GM03348 (cell line): ENCODE measurements around the gene CORO6.

ENCODE experiments used
- DNase-seq: peaks from one replicate; pipeline ENCODE4 v3.0.0; 2012; ENCODE audit warnings: low spot score

Gene CORO6

DNA sequence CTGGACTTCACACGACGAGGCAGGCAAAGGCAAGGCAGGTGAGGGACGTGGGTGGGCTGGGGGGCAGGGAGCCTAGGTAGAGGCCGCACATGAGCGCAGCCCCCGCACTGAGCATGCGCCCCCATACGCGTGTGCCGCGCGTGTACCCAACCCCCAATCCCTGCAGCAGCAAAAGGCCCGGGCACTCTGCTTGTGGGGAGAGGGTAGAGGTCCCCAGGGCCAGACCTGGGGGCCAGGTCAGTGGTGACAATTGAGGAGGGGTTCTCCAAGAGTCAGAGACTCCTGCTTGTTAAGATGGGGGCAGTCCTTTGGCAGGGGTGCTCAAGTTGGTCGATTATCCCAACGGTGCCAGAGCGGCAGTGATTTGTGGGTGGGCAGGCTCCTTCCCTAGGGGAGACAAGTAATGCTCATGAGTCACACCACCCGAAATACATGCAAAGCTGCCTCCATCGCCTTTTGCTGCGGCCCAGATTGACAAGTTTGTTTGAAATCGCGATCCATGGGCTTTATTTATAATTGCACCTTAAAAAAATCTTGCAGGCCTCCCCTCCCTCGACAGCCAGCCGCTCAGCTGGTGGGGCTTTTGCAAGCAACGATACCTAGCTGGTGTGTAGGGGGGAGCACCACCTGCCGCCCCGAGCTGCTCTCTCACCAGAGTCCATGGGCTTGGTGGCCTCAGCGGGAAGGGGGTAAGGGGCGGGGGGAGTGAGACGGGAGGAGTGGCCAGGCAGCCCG lies 32.1 kb downstream of the CORO6 start:
- peak; percentile 67 for DNase-seq

DNA sequence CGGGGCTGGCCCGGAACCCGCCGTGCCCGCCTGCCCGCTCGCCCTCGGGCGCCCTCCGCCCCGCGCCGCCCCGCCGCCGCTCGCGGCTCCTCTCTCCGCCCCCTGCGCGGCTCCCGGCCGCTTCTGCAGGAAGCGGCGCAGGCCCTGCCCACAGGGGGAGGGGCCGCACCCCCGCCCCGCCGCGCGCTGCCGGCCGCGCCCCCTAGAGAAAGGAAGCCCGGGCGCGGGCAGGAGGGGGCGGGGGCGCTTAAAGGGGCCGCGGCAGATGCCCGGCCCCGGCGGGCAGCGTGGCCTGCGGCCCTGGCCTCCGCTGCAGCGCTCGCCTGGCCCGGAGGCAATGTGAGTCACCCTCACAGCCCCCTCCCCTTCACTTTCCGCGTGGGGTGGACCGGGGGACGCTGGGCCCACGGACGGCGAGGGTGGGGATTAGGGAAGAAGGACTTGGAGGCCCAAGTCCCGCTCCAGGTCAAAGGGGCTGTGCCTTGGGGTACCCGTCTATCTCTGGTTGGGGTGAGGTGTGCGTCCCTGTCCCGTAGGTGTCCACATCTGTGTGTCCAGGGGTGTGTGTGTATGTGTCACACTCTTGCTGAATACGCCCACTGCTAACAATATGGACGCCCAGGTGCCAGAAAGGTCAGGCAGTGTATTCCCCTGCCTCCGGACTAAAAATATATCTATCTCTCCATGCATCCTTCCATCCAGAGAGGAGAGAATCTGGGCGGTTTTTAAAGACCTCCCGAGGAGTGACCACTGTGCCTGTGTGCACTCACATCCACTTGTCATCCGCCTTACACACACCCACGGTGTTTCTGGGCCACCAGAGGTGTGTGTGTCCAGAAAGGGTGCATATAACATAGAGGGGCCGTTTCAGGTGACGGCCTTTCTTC lies 32.9 kb downstream of the CORO6 start, which contains the start of gene GIT1:
GIT1 (minus strand) TSS at position 125 of the 887 bp plus-strand sequence. CDS start 270 bp downstream, outside the sequence.
- peak; percentile 98 for DNase-seq

DNA sequence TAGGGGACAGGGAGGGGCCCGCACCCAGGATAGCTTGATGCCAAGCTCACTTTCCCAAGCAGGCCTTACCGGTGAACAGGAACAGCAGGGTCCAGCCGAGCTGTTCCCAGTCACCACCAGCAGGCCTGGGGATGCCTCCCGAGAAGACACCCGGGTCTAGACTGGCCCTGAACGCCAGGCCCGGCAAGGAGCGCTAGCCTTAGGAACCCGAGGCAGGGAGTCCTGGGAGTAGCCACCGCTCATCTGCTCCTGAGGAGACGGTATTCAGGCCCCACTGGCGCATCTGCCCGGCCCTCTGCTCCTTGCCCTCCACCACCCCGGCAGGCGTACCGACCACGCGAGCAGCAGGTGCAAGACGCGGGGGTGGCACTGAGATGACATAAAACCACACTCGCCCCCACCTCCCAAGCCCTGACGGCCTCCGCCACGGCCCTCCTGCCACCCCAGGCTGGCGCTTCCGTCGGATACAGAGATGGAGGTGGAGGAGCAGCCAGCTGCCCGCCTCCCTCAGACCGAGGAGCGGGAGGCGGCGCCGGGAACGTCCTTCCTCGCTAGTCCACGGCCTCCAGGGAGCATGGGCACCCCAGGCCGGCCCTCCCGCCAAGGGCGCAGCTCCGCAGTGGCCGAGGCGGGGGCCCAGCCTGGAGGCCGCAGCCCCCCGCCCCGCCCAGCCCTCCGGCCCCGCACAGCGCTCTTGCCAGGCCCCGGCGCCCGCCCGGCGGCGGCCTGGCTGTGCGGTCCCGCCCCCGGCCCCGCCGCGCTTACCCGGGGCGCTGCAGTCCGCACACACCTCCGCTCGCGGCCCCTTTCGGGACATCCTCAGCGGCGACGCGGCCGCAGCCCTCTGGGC lies 33.9 kb downstream of the CORO6 start:
- peak; percentile 62 for DNase-seq

DNA sequence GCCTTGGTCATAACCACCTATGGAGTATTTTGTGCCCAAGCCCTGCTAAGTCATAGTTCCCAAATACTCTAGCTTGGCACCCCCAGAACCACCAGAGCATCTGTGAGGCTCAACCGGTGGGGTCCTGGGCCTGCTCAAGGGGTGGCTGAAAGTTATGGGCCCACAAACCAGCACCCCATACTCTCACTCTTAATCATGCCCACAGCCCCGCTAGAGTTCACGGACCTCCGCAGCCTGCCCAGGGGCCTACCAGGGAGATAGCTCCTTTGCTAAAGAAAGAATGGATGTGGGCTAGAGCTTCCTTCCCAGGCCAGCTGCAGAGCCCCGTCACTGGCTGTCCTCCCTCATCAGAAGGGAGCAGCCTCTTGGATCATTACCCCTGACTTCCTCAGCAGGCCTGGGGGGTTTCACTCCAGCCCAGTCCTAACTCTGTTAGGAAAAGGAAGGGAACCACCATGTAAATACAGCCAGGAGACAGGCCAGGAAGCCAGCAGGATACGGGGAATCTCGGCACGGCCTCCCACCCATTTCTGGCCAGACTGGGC lies 34.6 kb downstream of the CORO6 start:
- no peak for DNase-seq

DNA sequence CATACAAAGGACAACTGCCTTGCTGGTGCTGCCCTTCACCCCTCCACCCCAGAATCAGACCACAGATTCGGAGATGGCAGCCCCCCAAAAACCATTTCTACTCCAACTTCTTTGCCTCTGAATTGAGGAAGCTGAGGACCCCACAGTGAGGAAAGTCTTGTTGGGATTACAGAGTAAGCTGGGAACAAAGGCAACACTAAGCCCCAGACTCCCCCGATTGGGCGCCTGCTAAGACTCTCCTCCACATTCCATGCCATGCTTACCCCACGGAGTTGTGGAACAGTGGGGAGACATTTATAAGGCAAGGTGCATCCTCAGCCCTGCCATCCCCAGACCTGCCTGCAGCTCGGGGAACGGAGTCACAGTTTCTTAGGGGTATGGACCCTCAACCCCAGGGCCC lies 35.1 kb downstream of the CORO6 start:
- no peak for DNase-seq

DNA sequence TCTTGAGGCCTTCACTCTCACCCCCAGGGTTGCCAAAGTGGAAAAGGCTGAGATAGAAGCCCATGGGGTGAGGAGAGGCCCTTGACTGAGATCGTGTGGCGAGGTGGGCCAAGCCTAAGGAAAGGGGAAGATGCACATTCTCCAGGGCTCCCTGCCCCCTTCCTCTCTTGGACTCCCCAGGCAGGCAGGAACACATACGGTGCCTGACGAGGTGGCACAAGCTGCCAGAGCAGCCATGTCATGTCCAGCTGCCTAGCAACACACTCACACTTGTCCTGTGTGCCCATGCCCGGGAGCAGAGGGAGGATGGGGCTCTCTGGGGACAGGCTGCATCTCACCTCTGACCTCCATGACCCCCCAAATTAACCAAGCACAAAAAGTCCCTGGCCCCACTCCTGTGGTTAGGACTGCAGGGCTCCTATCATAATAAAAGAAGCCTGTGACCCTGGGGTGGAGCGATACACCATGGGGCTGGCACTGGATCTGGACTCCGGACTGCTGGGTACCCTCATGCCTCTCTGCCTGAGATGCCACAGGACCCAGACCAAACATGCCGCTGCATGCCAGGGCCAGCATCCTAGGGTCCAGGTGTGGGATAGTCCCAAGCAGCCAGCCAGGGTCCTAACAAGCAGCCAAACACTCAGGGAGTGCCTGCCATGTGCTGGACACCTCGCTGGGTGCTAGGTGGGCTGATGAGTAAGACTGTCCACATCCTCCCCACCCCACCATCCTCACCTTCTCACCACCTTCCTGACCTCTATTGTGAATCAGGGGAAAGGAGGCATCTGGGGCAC lies 35.8 kb downstream of the CORO6 start:
- DNase-seq, result no peak

DNA sequence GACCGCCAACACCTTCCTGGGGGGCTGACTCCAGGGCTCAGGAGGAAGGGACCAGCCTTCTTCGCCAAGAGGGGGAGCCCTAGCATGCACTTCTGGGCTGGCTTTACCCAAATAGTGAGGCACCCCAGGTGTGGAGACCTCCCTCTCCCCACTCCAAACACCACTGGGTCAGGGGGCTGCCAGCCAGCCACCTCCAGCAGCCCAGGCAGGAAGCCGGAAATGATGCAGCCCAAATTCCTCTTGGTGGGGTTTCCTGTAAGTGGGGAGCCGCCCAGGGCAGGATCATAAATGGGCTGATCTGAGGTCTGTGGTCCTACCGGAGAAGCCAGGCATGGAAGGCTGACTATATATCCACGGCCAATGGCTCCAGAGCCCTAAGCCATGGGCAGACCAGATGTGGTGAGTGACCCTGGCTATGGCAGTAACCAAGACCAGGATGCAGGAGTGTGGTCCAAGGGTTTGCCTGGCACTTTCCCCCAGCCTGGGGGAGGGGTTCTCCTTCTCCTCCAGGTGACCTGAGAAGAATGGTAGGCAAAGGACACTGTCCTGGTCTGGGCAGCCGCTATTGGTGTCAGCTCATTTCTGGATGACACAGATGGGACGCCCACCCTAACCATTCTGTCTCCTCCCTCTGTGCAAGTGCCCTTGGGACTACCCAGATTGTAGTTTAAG lies 37.5 kb downstream of the CORO6 start:
- DNase-seq, result no peak

DNA sequence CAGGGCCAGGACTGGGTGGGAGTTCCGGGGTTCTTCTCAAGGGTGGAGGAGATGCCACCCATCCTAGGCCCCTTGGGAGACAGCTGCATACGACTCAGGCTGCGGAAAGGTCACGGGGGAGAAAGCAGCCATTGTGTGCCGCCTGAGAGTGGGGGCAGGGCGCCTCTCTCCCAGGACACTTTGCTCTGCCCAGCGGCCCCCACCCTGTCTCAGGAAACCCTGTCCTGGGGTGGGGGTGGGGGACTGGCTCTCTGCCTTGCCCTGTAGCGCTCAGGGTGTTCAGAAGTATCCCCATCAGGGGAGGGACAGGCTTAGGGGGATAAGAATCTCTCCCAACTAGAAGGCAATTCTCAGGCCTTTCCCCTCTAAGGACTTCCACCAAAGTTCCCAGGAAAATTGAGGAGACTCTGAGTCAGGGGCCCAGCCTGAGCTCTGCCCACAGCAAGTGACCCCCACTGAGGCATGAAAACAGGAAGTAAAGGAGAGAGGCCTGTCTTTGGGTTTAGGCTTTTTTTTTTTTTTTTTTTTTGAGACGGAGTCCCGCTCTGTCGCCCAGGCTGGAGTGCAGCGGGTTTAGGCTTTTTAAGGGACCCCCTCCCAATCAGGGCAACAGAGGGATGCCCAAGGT lies 38.1 kb downstream of the CORO6 start:
- DNase-seq, result no peak

DNA sequence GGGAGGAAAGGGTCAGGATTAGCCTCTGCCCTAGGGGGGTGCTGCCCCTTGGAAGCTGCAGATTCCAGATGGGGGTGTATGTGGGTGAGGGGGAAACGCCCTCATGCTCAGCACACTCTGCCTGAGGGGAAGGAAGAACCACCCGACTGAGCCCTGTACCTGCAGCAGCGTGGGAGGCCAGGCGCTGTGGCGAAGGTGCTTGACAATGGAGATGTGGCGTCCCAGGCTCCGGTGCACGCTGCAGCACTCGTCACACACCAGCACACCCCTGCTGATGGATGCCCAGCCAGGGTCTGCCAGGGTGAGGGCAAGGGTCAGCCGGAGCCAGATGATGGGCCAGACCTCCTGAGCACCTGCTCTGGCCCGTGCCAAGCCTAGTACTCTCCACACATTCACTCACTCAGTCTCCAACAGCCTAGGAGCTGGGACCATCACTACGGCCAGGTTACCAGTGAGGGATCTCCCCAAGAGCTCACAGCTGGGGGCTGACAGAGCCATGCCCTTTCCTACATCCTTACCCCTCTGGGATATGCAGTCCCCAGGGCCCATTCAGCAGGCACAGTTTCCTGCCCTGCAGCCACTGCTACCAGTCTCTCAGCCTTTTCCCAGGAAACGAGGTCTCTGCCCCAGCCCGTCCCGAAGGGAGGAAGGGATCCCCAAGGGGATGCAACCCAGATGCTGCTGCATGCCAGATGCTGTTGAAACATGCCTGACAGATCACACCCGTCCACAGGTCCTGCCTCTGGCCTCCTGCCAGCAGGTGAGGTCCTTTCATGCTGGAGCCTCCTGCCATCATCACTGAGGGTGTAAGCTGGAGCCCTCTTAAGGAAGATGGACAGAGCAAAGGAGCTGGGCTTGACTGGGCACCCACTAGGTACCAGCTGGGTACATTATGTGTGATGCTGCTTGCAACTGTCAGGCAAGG lies 39.1 kb downstream of the CORO6 start:
- no peak for DNase-seq

DNA sequence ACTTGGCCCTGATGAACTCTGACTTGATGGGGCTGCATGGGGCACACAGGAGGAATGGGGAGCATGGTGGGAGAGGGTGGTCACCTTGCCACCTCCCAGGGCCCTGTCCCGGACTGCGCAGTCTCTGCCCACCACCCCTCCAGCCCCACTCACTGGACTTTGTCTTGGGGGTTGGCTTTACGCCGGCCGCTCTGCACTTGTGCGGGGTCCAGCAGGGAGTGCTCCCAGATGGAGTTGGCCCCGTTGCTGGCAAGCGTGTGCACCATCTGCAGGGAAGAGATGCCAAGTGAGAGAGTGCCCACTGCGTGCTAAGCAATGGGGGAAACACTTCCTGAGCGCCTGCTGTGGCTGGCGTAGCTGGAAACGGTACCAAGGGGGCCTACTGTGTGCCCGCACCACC lies 39.9 kb downstream of the CORO6 start:
- DNase-seq, result no peak

DNA sequence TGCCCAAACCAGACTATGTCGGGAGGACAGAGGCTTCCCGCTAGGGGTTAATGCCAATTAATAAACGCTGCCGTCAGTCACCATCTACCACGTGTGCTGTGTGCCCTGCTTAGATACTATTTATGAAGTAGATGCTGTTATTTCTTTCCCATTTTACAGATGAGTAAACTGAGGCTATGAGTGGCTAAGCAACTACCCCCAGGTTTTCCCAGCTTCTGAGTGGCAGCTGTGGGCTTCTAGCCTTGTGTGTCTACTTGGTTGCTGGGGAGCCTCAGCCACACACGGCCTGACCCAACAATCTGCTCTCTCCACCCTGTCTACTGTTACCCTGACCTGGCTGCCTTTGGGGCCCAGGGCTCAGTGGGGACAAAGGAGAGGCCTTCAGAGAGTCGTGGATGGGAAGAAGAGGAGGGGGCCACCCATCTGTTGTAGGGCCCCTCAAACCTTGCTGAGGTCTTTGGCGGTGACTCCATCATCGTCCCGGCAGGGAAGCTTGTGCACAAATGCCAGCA lies 40.4 kb downstream of the CORO6 start:
- no peak for DNase-seq

DNA sequence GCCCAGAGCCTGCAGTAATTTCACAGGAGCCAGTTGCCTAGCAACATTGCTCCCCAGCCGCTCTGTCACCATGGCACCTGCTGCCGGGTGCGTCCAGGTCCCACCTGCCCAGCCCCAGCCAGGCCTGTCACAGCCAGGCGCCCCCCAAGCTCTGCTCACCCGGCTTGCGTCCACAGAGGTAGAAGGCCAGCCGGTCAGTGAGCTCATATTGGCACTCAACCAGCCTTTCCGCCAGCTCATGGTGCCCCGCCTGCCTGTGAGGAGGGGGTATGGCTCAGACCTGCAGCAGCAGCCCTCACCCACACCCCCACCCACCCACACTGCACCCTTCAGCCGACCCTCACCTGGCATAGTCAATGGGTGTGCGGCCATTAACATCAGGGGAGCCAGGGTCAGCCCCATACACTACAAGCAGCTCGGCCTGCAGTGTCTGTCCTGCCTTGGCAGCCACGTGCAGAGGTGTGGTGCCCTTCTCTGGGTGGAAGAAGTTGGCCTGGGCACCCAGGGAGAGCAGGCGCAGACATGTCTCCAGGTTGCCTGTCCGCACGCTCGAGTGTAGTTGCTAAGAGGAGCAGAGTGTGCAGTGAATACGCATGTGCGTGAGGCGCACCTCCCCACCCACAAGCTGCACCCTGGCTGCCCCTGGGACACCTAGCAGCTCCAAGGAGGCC lies 41.0 kb downstream of the CORO6 start:
- no peak for DNase-seq

DNA sequence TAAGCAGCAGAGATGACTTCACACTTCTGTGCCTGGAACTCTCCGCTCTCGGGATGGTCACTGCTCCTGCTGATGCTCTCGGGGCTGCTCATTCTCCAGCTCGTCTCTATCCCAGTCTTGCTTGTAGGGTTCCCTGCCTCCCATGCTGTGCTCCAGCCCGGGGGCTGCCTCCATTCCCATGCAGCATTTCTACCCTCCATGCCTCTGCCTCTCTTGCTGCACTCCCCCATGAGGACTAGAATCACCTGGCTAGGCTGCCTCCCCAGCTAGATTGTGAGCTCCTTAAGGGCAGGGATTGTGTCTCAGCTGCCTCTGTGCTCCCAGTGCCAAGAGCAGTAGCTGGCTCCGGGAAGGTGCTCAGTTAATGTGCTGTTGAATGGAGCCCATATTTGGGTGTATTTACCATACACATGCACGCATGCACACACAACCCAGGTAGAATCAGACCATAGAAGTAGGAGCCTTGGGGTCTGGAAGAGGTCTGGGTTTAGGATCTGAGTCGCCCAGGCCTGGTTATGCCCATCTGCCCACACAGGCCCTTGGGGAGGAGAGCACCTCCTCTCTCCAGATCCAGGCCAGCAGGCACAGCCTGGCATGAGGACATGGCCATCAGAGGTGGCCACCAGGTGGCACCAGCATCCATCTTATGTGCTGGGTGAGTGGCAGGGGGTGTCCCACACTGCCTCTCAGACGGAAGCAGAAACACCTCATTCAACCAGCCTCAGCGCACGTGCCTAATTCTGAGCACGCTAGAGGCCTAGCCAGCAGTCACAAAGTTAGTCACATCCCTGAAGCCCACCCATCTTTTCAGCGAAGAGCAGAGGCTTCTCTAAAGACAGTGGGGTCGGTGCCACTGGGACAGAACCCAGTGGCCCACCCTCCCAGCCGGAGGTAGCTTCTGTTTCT lies 42.6 kb downstream of the CORO6 start:
- DNase-seq, result peak; percentile 90

DNA sequence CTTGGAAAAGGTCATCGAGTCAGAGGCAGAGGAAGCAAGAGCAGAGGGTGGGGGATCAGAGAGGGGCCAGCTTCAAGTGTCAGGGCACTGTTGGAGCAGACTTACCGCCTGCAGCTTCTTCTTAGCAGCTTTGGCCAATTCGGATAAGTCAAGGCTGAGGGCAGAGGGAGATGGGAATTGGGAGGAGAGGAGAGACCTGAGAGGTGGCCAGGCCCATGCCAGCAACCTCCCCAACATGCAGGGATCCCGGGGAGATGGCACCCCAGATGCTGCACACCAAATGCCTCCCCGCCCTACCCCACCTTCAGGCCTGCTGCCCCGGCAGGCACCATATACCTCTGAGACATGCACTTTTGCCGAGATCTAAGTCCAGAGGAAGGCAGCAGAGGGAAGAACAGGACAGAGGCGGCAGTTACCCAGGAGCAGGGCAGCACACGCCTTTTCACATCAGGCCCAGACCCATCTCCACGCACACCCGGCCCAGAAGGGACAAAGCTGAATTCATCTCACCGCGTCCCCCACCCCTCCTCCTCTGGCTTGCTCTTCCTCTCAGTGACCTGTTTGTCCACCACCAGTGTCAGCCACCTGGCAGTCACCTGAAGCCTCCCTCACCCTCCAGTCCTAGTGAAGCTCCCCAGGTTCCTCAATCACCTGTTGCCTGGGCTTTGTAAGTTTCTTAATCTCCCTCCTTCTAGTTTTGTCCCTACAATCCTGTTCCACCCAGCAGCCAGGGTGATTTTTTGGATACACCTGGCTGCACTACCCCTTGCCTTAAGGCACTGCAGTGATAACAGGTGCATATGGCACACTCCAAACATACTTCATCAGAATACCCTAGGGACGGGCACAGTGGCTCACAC lies 43.9 kb downstream of the CORO6 start:
- no peak for DNase-seq

DNA sequence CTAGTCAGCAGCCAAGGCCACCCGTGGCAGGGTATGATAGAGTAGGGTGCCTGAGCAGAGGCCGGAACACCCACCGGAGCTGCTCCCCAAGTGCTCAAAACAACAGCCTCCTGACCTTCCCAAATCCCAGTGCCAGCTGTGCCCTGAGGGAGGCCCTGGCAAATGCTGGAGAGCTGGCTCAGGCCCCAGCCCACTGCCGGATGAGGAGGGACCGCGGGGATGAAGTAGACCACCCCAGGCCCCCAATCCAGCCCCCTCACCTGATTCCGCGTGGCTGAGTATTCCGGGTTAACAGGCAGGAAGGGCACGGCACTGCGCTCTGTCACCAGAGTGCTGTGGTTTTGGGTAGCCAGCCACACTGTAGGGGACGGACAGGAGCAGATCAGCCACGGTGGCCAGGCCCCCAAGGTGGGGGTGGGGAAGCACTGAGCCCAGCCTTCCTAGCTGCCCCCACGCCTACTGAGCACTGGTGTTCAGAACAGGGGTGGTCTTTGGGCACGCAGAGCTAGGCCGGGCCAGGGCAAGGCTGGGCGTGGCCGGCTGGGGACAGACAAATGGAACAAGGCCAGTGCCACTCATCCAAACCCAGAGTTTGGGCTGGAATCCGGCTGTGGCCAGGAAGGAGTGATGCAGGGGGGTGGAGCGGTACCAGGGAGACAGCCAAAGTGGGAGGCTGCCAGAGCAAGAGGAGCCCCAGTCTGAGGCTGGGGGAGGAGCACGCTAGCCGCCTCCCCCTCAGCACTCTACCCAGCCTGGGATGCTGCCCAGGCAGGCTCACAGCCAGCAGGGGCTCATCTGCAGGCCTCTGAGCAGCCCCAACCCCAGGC lies 45.1 kb downstream of the CORO6 start:
- peak; percentile 76 for DNase-seq
